SK-N-MC (cell line): ENCODE data around the gene SSTR4.

Experiments
- EZH2 ChIP-seq: fragments of 200-600 bp; sonication (generic); IDR thresholded peaks from one replicate; pipeline ENCODE4 v1.6.1; 2017; ENCODE audit warnings: antibody characterized with exemption
- FOXP2 ChIP-seq: optimal IDR thresholded peaks from 2 replicates; pipeline ENCODE3; 2011; ENCODE audit warnings: mild to moderate bottlenecking, moderate library complexity; ENCODE audit not compliant: insufficient read depth; ENCODE audit errors: extremely low read length, control extremely low read depth
- POLR2AphosphoS5 ChIP-seq: IDR thresholded peaks from 2 replicates; pipeline ENCODE4 v1.6.1; 2012; ENCODE audit warnings: mild to moderate bottlenecking, low read depth, low read length, borderline replicate concordance

DNA sequence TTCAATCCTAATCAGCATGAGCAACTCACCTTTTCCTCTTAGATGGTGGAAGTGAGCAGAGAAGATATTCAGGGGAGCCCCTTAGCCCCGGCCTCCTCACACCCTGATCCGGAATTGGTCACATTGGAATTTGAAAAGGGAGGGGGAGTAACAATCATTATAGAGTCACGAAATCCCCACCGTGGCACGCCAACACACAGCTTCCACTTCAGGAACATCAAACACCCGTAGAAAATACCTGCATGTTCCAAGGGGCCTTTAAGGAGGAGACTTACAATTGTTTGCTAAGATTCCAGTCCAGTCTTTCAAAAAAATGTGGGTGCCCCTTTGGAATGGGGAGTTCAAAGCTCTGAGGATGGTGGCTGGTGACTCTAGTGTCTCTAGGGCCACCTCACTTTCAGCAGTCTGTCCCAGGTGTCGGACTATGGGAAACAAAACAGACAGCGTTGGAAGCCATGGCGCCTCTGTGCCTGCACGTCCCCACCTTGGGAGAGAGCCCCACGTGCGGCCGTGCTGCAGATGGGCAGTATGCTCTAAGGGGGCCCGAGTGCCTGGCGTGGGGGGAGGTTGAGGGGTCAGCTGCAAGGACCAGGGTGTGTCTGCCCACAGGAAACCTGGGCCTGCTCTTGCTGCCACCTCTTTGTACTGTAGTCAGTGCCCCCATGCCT is 48.6 kb downstream of the SSTR4 start:
- TF ChIP-seq FOXP2 = no peak
- TF ChIP-seq EZH2 = no peak
- no peak for TF ChIP-seq POLR2AphosphoS5
